VCaP (cell line): ENCODE measurements around the gene SPATS2.

ENCODE experiments used
- H3K27ac ChIP-seq: fragments of 450-650 bp; 2 replicates; pipeline ENCODE4 v1.5.1; 2017
- TF ChIP-seq, protein P1 (sequence below): fragments of 450-650 bp; conservative IDR thresholded peaks from 2 replicates; pipeline ENCODE4 v1.5.1; 2017; ENCODE audit warnings: mild to moderate bottlenecking, moderate library complexity

Gene SPATS2

DNA sequence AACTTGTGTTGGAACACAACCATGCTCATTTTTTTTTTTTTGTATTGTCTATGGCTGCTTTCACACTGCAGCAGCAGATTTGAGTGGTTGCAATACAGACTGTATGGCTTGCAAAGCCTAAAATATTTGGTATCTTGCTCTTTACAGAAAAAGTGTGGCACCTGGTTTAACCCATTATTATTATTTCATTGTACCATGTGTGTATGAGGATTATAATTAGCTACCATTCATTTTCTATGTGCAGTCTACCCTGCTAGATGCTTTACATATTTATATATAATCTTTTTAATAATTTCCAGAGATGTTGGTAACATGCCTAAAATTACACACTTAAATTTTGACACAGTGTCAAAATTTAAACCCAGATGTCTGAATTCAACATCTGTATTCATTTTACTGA lies 37.7 kb downstream of the SPATS2 start:
- TF ChIP-seq, protein P1, sequence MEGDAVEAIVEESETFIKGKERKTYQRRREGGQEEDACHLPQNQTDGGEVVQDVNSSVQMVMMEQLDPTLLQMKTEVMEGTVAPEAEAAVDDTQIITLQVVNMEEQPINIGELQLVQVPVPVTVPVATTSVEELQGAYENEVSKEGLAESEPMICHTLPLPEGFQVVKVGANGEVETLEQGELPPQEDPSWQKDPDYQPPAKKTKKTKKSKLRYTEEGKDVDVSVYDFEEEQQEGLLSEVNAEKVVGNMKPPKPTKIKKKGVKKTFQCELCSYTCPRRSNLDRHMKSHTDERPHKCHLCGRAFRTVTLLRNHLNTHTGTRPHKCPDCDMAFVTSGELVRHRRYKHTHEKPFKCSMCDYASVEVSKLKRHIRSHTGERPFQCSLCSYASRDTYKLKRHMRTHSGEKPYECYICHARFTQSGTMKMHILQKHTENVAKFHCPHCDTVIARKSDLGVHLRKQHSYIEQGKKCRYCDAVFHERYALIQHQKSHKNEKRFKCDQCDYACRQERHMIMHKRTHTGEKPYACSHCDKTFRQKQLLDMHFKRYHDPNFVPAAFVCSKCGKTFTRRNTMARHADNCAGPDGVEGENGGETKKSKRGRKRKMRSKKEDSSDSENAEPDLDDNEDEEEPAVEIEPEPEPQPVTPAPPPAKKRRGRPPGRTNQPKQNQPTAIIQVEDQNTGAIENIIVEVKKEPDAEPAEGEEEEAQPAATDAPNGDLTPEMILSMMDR = no peak
- peak overlapping the region; percentile 59; the same call in 1 of the 2 replicates for H3K27ac ChIP-seq

DNA sequence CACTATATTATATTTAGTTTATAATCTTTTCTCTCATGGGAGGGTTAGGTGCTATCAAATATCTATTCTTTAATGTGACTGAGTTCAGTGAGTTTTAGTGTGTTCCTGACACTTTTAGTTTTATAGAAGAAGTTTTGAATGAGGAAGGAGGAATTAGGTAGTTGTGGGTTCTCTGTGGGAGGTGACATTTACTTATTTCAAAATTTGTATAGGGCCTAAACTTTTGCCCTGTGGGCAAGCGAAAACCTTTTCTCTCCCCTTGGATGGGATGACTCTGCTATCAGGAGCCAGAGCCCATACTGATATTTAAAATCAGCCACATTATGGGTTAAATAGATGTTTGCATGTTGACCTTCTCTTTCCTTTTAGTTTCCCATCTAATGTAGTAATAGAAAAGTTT lies 43.6 kb downstream of the SPATS2 start:
- TF ChIP-seq, protein P1 = no peak
- no peak overlapping the region for H3K27ac ChIP-seq

DNA sequence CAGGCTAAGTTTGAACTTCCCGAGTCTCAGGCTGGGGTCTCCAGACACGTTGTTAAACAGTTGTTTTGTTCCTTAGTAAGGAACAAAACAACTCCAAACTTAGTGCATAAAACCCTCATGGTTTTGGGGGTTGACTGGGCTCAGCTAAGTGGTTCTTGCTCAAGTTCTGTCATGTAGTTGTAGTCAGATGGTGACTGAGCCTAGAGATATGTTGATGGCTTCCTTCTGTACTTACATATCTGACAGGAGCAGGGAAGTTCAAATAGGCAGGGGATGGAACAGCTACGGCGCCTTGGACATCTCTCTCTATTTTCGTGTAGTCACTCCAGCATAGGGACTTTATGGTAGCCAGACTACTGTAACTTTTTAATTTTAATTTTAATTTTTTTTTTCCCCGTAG lies 45.7 kb downstream of the SPATS2 start:
- no peak overlapping the region for H3K27ac ChIP-seq
- TF ChIP-seq, protein P1 = no peak

DNA sequence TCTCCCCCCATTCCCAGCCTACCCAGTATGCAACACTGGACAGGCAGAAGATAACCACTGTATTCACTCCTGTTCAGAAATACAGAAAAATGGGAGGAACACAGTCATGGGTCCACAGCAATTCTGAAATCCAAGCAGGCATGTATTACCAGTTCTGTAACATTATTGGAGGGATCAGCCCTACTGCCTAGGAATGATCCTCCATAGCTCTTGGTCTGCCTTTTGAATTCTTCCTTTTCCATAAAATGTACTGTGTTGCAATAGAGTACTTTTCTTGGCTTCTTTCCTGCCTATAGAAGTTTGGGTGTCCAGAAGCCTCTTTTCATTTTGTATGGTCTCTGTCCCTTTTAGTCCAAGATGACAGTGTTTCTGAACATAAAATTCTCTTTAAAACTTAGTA lies 46.5 kb downstream of the SPATS2 start:
- TF ChIP-seq, protein P1 = no peak
- no peak overlapping the region for H3K27ac ChIP-seq

DNA sequence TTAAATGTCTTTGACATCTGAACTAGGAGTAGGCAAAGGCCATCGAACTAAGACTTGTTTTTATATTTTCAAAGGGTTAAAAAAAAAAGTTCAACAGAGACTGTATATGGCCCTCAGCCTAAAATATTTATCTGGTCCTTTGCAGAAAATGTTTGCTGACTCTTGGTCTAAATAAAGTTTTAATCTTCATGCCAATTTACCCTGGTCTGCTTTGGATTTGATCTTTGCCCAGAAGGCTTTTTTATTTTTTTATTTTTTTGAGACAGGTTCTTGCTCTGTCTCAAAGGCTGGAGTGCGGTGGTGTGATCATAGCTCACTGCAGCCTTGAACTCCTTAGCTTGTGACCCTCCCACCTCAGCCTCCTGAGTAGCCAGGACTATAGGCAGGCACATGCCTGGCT lies 47.1 kb downstream of the SPATS2 start:
- no peak overlapping the region for H3K27ac ChIP-seq
- TF ChIP-seq, protein P1 = no peak

DNA sequence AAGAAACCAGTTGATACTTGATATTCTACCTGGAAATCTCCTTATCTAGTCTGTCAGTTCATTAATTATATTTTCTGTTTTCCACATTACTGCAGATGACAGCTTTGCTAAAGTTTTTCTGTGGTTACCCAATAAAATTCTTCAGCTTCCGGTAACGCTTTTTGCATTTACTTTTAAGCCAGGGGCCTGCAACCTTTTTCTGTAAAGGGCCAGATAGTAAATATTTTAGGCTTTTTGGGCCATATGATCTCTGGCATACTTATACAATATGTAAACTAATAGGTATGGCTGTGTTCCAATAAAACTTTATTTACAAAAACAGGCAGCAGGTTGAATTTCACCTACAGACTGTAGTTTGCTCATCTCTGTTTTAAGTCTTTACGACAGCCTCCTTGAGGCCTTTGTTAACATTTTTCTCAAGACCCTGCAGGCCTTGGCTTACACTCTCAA lies 48.3 kb downstream of the SPATS2 start:
- peak overlapping the region; percentile 12; the same call in 1 of the 2 replicates for H3K27ac ChIP-seq
- TF ChIP-seq, protein P1 = no peak

DNA sequence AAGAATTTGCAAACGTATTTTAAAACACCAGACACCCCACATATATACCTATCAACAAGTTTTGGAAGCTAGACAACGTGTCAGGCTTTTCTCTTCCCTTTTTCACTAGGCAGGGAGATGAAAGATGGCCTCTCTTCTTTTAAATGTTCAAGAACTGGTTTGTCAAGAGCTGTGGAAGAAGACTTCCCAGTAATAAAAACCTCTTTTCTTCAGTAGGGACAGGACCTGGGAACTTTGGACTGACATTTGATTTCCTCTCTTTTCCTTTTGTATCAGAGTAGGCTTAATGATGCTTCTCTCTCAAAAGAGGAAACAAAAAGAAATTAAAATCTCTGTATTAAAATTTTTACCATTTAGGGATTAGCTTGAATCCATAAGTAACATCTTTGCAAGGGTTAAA lies 49.6 kb downstream of the SPATS2 start:
- TF ChIP-seq, protein P1 = no peak
- H3K27ac ChIP-seq = no peak overlapping the region
